Subcutaneous adipose tissue (tissue), 4 donors: Measurements from ENCODE around the gene BCORL1. TPM values are rescaled to one million over a fixed set of nuclear protein-coding genes. Genes with fewer than 3 reads are reported as not detected.

Source experiments
- CTCF ChIP-seq: fragments of 450-650 bp; IDR thresholded peaks from one replicate; pipeline ENCODE4 v1.5.1; 2016; ENCODE audit warnings: low read depth, mild to moderate bottlenecking, control low read depth, antibody characterized with exemption, moderate library complexity
- total RNA-seq, 4 donors: library from RNA; depleted of rRNA; stranded (reverse); fragments of >200 nt; gene quantifications; one replicate each; pipeline ENCODE4 v1.1.0, GENCODE V29; 2016

BCORL1 gene
- total RNA-seq, 4 donors from 2014 or later, result 4.1 to 13.9 (median 4.4) TPM

GRCh38 chrX:130014770-130015169 lies 32.3 kb downstream of the BCORL1 start:
- no peak for TF ChIP-seq CTCF

GRCh38 chrX:130015181-130015580 lies 32.7 kb downstream of the BCORL1 start:
- no peak for TF ChIP-seq CTCF

GRCh38 chrX:130018143-130018542 lies 35.7 kb downstream of the BCORL1 start:
- no peak for TF ChIP-seq CTCF

- no peak for TF ChIP-seq CTCF
These were observed 38.4 kb downstream of the BCORL1 start for GRCh38 chrX:130020661-130021324.

GRCh38 chrX:130024127-130024526 lies 41.7 kb downstream of the BCORL1 start:
- TF ChIP-seq CTCF, result no peak

- no peak for TF ChIP-seq CTCF
These were observed 42.8 kb downstream of the BCORL1 start for GRCh38 chrX:130025256-130025655.

- no peak for TF ChIP-seq CTCF
These were observed 45.1 kb downstream of the BCORL1 start for GRCh38 chrX:130027569-130027968.
